Measurements from ENCODE around the gene MYOCOS.
"Not testable (repeated sequence)": the region's sequence is repeated elsewhere in the genome, so short reads cannot be mapped to it uniquely, and the experiment has no call there.

Gene MYOCOS

GRCh38 chr1:171622152-171622462, at the start of gene MYOCOS:
TSS of gene MYOCOS (plus strand) at chr1:171622243. CDS start at chr1:171623884, 1,641 bp downstream.
- Mint-ChIP-seq H3K36me3 (no peaks in the 10 kb centered on the region), H3K4me1 (no peaks in the 10 kb centered on the region), H3K27me3 (peaks cover 6% of the 10 kb centered on the region), H3K27ac (no peak within 1 kb of the TSS), H3K4me3 (no peak within 1 kb of the TSS), H3K9me3 (no peaks in the 10 kb centered on the region)
- CTCF ChIA-PET, result no interaction called here
- no peak for DNase-seq

GRCh38 chr1:171576144-171576543, 45.9 kb upstream of the MYOCOS start:
- Mint-ChIP-seq H3K9me3 (no peaks in the 10 kb centered on the region), H3K4me3 (no peak overlapping the region), H3K4me1 (peaks cover 3% of the 10 kb centered on the region), H3K36me3 (peaks cover 58% of the 10 kb centered on the region), H3K27me3 (no peaks in the 10 kb centered on the region), H3K27ac (no peak overlapping the region)
- CTCF ChIA-PET, result no interaction called here
- DNase-seq, result no peak

- Mint-ChIP-seq H3K36me3 (peaks cover 59% of the 10 kb centered on the region), H3K4me1 (peaks cover 9% of the 10 kb centered on the region), H3K27ac (no peak overlapping the region), H3K4me3 (no peak overlapping the region), H3K27me3 (no peaks in the 10 kb centered on the region), H3K9me3 (no peaks in the 10 kb centered on the region)
- CTCF ChIA-PET, result interaction anchor here (1.8 kb wide), 1 partner anchor 96 kb away, joined by 5 read pairs; the partner anchor contains the start of gene PRRC2C
- DNase-seq, result no peak
Observed at GRCh38 chr1:171581226-171581625, 40.8 kb upstream of the MYOCOS start.

GRCh38 chr1:171581766-171582165, 40.3 kb upstream of the MYOCOS start:
- Mint-ChIP-seq H3K4me3 (no peak overlapping the region), H3K9me3 (no peaks in the 10 kb centered on the region), H3K27ac (no peak overlapping the region), H3K27me3 (no peaks in the 10 kb centered on the region), H3K36me3 (peaks cover 56% of the 10 kb centered on the region), H3K4me1 (peaks cover 9% of the 10 kb centered on the region)
- CTCF ChIA-PET, result no interaction called here
- DNase-seq, result no peak

- CTCF ChIA-PET, result no interaction called here
- Mint-ChIP-seq H3K4me3 (no peak overlapping the region), H3K27me3 (no peaks in the 10 kb centered on the region), H3K4me1 (peaks cover 9% of the 10 kb centered on the region), H3K36me3 (peaks cover 56% of the 10 kb centered on the region), H3K27ac (no peak overlapping the region), H3K9me3 (no peaks in the 10 kb centered on the region)
- no peak for DNase-seq
Observed at GRCh38 chr1:171582589-171582988, 39.5 kb upstream of the MYOCOS start.

GRCh38 chr1:171583591-171584201, 38.3 kb upstream of the MYOCOS start:
- H3K27me3 Mint-ChIP-seq, result no peaks in the 10 kb centered on the region
- peaks cover 53% of the 10 kb centered on the region for H3K36me3 Mint-ChIP-seq
- no peak overlapping the region for H3K4me3 Mint-ChIP-seq

GRCh38 chr1:171585715-171586114, 36.3 kb upstream of the MYOCOS start:
- CTCF ChIA-PET, result no interaction called here
- Mint-ChIP-seq H3K4me3 (no peak overlapping the region), H3K27me3 (no peaks in the 10 kb centered on the region), H3K9me3 (no peaks in the 10 kb centered on the region), H3K36me3 (peaks cover 57% of the 10 kb centered on the region), H3K27ac (peak overlapping the region; percentile 76), H3K4me1 (peaks cover 6% of the 10 kb centered on the region)
- DNase-seq, result no peak

More at GRCh38 chr1:171583591-171584201, 38.3 kb upstream of the MYOCOS start:
- Mint-ChIP-seq H3K27ac (no peak overlapping the region), H3K4me1 (peaks cover 9% of the 10 kb centered on the region), H3K9me3 (no peaks in the 10 kb centered on the region)
- no peak for DNase-seq
- CTCF ChIA-PET, result no interaction called here

- CTCF ChIA-PET, result no interaction called here
- DNase-seq, result no peak
- Mint-ChIP-seq H3K4me1 (no peaks in the 10 kb centered on the region), H3K9me3 (no peaks in the 10 kb centered on the region), H3K27ac (no peak overlapping the region), H3K4me3 (no peak overlapping the region), H3K27me3 (no peaks in the 10 kb centered on the region), H3K36me3 (peaks cover 70% of the 10 kb centered on the region)
Observed at GRCh38 chr1:171588230-171588629, 33.8 kb upstream of the MYOCOS start.

GRCh38 chr1:171590022-171590421, 32.0 kb upstream of the MYOCOS start:
- Mint-ChIP-seq H3K27me3 (no peaks in the 10 kb centered on the region), H3K9me3 (no peaks in the 10 kb centered on the region), H3K4me3 (no peak overlapping the region), H3K4me1 (no peaks in the 10 kb centered on the region), H3K36me3 (peaks cover 71% of the 10 kb centered on the region), H3K27ac (no peak overlapping the region)
- DNase-seq, result no peak
- CTCF ChIA-PET, result no interaction called here

GRCh38 chr1:171595324-171595723, 26.7 kb upstream of the MYOCOS start:
- CTCF ChIA-PET, result no interaction called here
- DNase-seq, result no peak
- Mint-ChIP-seq H3K36me3 (peaks cover 45% of the 10 kb centered on the region), H3K27ac (no peak overlapping the region), H3K4me3 (no peak overlapping the region), H3K4me1 (no peaks in the 10 kb centered on the region), H3K27me3 (no peaks in the 10 kb centered on the region), H3K9me3 (no peaks in the 10 kb centered on the region)

GRCh38 chr1:171596119-171596518, 25.9 kb upstream of the MYOCOS start:
- CTCF ChIA-PET, result interaction anchor here (1.1 kb wide), 1 partner anchor 58 kb away, joined by 3 read pairs; no protein-coding TSS in a partner anchor
- Mint-ChIP-seq H3K4me3 (no peak overlapping the region), H3K27ac (no peak overlapping the region), H3K27me3 (peaks cover 3% of the 10 kb centered on the region), H3K9me3 (no peaks in the 10 kb centered on the region), H3K36me3 (peaks cover 39% of the 10 kb centered on the region), H3K4me1 (no peaks in the 10 kb centered on the region)
- DNase-seq, result no peak

GRCh38 chr1:171596705-171597104, 25.3 kb upstream of the MYOCOS start:
- Mint-ChIP-seq H3K9me3 (no peaks in the 10 kb centered on the region), H3K27ac (no peak overlapping the region), H3K36me3 (peaks cover 33% of the 10 kb centered on the region), H3K27me3 (peaks cover 3% of the 10 kb centered on the region), H3K4me3 (no peak overlapping the region), H3K4me1 (no peaks in the 10 kb centered on the region)
- CTCF ChIA-PET, result interaction anchor here (0.7 to 1.1 kb wide), 2 partner anchors 58 to 111 kb away, joined by 3 read pairs; partner anchors contain the start of gene PRRC2C
- DNase-seq, result no peak

GRCh38 chr1:171597203-171597602, 24.8 kb upstream of the MYOCOS start:
- Mint-ChIP-seq H3K27ac (no peak overlapping the region), H3K4me3 (no peak overlapping the region)
- CTCF ChIA-PET, result interaction anchor here (0.7 to 1.1 kb wide), 2 partner anchors 57 to 112 kb away, joined by 3 read pairs; partner anchors contain the start of gene PRRC2C

GRCh38 chr1:171600310-171600709, 21.7 kb upstream of the MYOCOS start:
- H3K27ac Mint-ChIP-seq, DNase-seq, H3K4me1 Mint-ChIP-seq, H3K27me3 Mint-ChIP-seq, H3K4me3 Mint-ChIP-seq, H3K9me3 Mint-ChIP-seq, CTCF ChIA-PET: not testable (repeated sequence)
- peaks cover 11% of the 10 kb centered on the region for H3K36me3 Mint-ChIP-seq

More at GRCh38 chr1:171597203-171597602, 24.8 kb upstream of the MYOCOS start:
- H3K27me3 Mint-ChIP-seq, result peaks cover 3% of the 10 kb centered on the region
- no peak for DNase-seq
- peaks cover 29% of the 10 kb centered on the region for H3K36me3 Mint-ChIP-seq
- H3K4me1 Mint-ChIP-seq, result no peaks in the 10 kb centered on the region
- H3K9me3 Mint-ChIP-seq, result no peaks in the 10 kb centered on the region

GRCh38 chr1:171600862-171601261, 21.2 kb upstream of the MYOCOS start:
- Mint-ChIP-seq H3K9me3 (no peaks in the 10 kb centered on the region), H3K36me3 (peaks cover 11% of the 10 kb centered on the region), H3K4me1 (no peaks in the 10 kb centered on the region), H3K27ac (no peak overlapping the region), H3K4me3 (no peak overlapping the region), H3K27me3 (peaks cover 3% of the 10 kb centered on the region)
- DNase-seq, result no peak
- CTCF ChIA-PET, result no interaction called here

Measured in activated naive CD4-positive, alpha-beta T cell treated with anti-CD3 and anti-CD28 coated beads, Interleukin-2, amount 10 ng/mL, durations not matched to agents 7 days and 5 days (primary cell).